ENCODE results near the gene MAPK10. TPM values are rescaled to one million over a fixed set of nuclear protein-coding genes. Genes with fewer than 3 reads are reported as not detected.

Gene MAPK10
- polyA plus RNA-seq, 2 of the 4 experiments (the other 2 are of a cell fraction), result 1.4 to 3.4 TPM

DNA sequence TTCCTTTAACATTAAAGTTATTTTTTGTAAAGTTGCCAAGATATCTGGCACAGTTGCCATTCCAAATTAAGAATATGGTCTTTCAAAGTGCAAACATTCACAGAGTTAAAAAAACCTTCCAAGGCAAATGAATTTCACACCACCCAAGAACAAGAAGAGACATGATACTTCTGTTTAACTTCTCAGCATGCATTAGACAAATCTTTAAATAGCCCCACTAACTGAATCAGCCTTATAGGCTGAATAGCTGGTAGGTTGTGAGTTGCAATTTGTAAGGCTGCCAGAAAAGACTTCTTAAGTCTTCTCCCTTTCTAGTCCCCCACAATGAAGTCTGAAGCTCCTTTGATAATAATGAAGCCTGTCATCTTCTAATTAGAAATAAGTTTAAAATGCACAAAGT is 95.6 kb downstream of the MAPK10 start:
- ChIA-PET CTCF (no interaction called here), POLR2A (no interaction called here)
- H3K4me3 ChIP-seq, result no peak overlapping the region
- FAIRE-seq (no peak), DNase-seq (ENCODE audit: low read depth in 1 of 2, low spot score in 1 of 2) (no peak), ATAC-seq (no peak)
- H3K9me3 ChIP-seq, result no peaks in the 10 kb centered on the region
- no peak overlapping the region for H3K4me2 ChIP-seq
- TF ChIP-seq TP53 (CRISPR knock-in tag; IDR thresholded peaks at IDR 0.05) (no peak), MAFK (IDR thresholded peaks at IDR 0.05; ENCODE audit: partially characterized antibody) (no peak), POLR2A (IDR thresholded peaks at IDR 0.05; ENCODE audit: low read length) (no peak), ZC3H11A (IDR thresholded peaks at IDR 0.05) (no peak)
- no peaks in the 10 kb centered on the region for H3K4me1 ChIP-seq
- H3K27ac ChIP-seq, result no peak overlapping the region

DNA sequence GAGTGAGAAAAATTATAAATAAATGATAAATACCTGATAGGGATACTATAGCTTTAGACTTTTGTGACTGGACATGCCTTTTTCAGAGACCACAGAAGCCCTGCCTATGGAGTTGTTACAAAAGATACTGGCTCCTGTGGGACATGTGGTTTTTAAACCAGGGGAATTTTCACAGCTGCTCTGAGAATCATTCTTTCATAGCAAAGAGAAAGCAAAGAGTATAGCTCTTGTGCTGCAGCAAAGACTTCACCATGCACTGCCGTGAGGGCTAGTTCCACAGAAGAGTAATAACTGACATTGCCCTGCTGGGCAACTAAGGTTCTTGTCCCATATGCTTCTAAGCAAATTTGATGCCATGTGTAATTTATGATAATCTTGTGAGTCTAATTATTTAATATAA is 98.2 kb downstream of the MAPK10 start:
- Histone ChIP-seq H3K4me2 (no peak overlapping the region), H3K4me1 (no peaks in the 10 kb centered on the region), H3K27ac (no peak overlapping the region), H3K4me3 (no peak overlapping the region), H3K9me3 (no peaks in the 10 kb centered on the region)
- TF ChIP-seq HOXB13 (CRISPR knock-in tag; IDR thresholded peaks at IDR 0.05; ENCODE audit: low read depth), result no peak
- no peak for TF ChIP-seq EHF (CRISPR knock-in tag; IDR thresholded peaks at IDR 0.05)
- FAIRE-seq (no peak), DNase-seq (ENCODE audit: low read depth in 1 of 2, low spot score in 1 of 2) (no peak), ATAC-seq (no peak)
- ChIA-PET CTCF (no interaction called here), POLR2A (no interaction called here)
- WGBS (ENCODE audit: missing lambda C conversion rate), result 92% methylated on average over 1 of the region's 1 CpG

DNA sequence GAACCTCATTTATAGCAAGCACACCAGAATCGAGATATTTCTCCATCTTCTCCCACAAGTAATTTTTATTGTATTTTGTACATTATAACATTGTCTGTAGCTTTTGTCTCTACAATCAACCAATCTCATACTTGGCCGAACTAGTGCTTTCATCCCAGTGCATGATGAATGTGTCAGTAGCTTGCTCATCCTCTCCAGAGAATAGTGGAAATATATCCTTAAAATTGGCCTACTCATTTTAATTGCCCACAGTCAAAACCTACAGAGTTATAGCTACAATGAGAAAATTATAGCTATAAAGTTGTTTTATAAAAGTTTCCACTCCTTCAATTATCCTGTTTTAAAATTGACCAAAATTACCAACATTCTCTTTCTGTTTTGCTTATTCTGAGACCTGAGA is 103.8 kb downstream of the MAPK10 start:
- 53% methylated on average over 2 of the region's 2 CpGs for WGBS (ENCODE audit: missing lambda C conversion rate)
- Histone ChIP-seq H3K4me3 (no peak overlapping the region), H3K4me1 (no peaks in the 10 kb centered on the region), H3K27ac (no peak overlapping the region), H3K9me3 (no peaks in the 10 kb centered on the region), H3K4me2 (no peak overlapping the region)
- ChIA-PET CTCF (interaction anchor here (0.6 kb wide), 1 partner anchor 863 kb away, joined by 3 read pairs; no protein-coding TSS in a partner anchor), POLR2A (no interaction called here)
- TF ChIP-seq FOXS1 (CRISPR knock-in tag; IDR thresholded peaks at IDR 0.05) (no peak), NR3C1 (IDR thresholded peaks at IDR 0.05) (no peak), RNF2 (IDR thresholded peaks at IDR 0.05; ENCODE audit: borderline replicate concordance, low read depth) (no peak), FOSB (CRISPR knock-in tag; IDR thresholded peaks at IDR 0.05) (no peak), ZC3H11A (IDR thresholded peaks at IDR 0.05) (no peak), RCOR1 (IDR thresholded peaks at IDR 0.05; ENCODE audit: low read depth, low read length) (no peak)
- TF ChIP-seq, protein P1, sequence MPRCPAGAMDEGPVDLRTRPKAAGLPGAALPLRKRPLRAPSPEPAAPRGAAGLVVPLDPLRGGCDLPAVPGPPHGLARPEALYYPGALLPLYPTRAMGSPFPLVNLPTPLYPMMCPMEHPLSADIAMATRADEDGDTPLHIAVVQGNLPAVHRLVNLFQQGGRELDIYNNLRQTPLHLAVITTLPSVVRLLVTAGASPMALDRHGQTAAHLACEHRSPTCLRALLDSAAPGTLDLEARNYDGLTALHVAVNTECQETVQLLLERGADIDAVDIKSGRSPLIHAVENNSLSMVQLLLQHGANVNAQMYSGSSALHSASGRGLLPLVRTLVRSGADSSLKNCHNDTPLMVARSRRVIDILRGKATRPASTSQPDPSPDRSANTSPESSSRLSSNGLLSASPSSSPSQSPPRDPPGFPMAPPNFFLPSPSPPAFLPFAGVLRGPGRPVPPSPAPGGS (IDR thresholded peaks at IDR 0.05), result no peak
- ATAC-seq (no peak), FAIRE-seq (no peak), DNase-seq (ENCODE audit: low read depth in 1 of 2, low spot score in 1 of 2) (no peak)

DNA sequence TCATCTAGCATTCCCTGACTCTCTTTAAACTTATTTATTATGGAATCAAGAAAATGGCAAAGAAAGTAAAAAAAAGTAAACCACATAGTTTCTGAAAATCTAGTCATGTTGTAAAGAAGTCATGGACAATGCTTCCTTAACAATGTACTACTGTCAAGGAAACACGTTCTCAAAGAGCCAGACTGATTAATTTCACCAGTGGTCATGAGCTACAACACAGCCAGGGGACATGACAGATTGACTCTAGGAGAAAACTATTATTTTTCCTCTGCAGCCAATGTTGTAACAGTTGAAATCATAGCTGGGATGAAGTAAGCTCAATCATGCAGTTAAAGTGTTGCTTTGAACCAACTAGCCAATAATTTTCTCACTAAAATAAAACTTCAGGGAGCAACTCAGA is 109.2 kb downstream of the MAPK10 start:
- TF ChIP-seq GATA3 (IDR thresholded peaks at IDR 0.05; ENCODE audit: borderline replicate concordance) (no peak), HOXB5 (CRISPR knock-in tag; IDR thresholded peaks at IDR 0.05) (no peak), RARB (CRISPR knock-in tag; IDR thresholded peaks at IDR 0.05) (no peak), JUNB (IDR thresholded peaks at IDR 0.05) (no peak), NR3C1 (IDR thresholded peaks at IDR 0.05) (no peak)
- TF ChIP-seq, protein P1 (IDR thresholded peaks at IDR 0.05), result no peak

DNA sequence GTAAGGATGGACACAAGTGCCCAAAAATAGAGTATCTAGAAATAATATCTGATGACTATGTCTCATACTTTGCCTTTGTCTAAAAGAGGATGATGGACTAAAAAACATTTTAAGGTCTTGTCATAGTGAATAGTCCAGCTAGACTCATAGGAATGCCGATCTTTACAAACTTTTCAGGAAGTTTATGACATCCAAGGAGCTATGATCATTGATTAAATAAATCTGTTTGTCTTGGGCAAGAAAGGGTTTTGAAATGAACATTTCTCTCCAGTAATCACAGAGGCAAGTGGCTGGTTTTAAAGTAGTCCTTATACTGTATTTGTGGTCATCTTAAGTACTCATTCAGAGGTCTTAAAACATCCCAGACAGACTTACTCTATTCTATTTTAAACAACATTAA is 109.8 kb downstream of the MAPK10 start:
- ATAC-seq (no peak), DNase-seq (ENCODE audit: low read depth in 1 of 2, low spot score in 1 of 2) (no peak), FAIRE-seq (no peak)
- H3K9me3 ChIP-seq, result no peaks in the 10 kb centered on the region
- ChIA-PET POLR2A (no interaction called here), CTCF (no interaction called here)
- no peak overlapping the region for H3K4me2 ChIP-seq
- no peaks in the 10 kb centered on the region for H3K4me1 ChIP-seq
- WGBS (ENCODE audit: missing lambda C conversion rate), result 33% methylated on average over 1 of the region's 1 CpG
- TF ChIP-seq MYC (IDR thresholded peaks at IDR 0.05; ENCODE audit: borderline replicate concordance, low read length) (no peak), GATA3 (IDR thresholded peaks at IDR 0.05; ENCODE audit: borderline replicate concordance) (no peak), ZC3H11A (IDR thresholded peaks at IDR 0.05) (no peak), TP53 (CRISPR knock-in tag; IDR thresholded peaks at IDR 0.05) (no peak)
- H3K4me3 ChIP-seq, result no peak overlapping the region
- H3K27ac ChIP-seq, result no peak overlapping the region

More for the DNA sequence above, 109.2 kb downstream of the MAPK10 start:
- Histone ChIP-seq H3K27ac (no peak overlapping the region), H3K4me1 (no peaks in the 10 kb centered on the region), H3K9me3 (no peaks in the 10 kb centered on the region), H3K4me3 (no peak overlapping the region), H3K4me2 (no peak overlapping the region)
- CTCF ChIA-PET, result no interaction called here
- no peak for FAIRE-seq
- no peak for ATAC-seq
- POLR2A ChIA-PET, result no interaction called here
- 56% methylated on average over 1 of the region's 1 CpG for WGBS (ENCODE audit: missing lambda C conversion rate)
- DNase-seq (ENCODE audit: low read depth in 1 of 2, low spot score in 1 of 2), result no peak
